Stimulated activated naive B cell treated with anti-CD40 and anti-IgM and Interleukin-4, amounts not matched to agents 10 μg/mL and 1 μg/mL and 100 μg/mL, for 72 hours (primary cell): ENCODE results near the gene ZNF296.

Experiments used
- ATAC-seq, 2 donors: fragments of 150-1000 bp; cut with Tn5 transposase; replicated peaks; 2 replicates each; pipeline ENCODE4 v1.10.0; 2021; ENCODE audit warnings: moderate library complexity in 1 of 2
- DNase-seq: peaks from one replicate; pipeline ENCODE4 v3.0.0; 2021
- H3K27ac Mint-ChIP-seq: one replicate; pipeline ENCODE4 v1.8.0; 2022; ENCODE audit warnings: mild to moderate bottlenecking, mixed read lengths
- H3K27me3 Mint-ChIP-seq, 2 donors: one replicate each; pipeline ENCODE4 v1.8.0; 2022; ENCODE audit warnings: mixed read lengths in 2 of 2
- H3K36me3 Mint-ChIP-seq, 2 donors: one replicate each; pipeline ENCODE4 v1.8.0; 2022; ENCODE audit warnings: mixed read lengths in 2 of 2, mild to moderate bottlenecking in 1 of 2
- H3K4me1 Mint-ChIP-seq, 2 donors: one replicate each; pipeline ENCODE4 v1.8.0; 2022; ENCODE audit warnings: mixed read lengths in 2 of 2, mild to moderate bottlenecking in 1 of 2
- H3K4me3 Mint-ChIP-seq, 2 donors: one replicate each; pipeline ENCODE4 v1.8.0; 2022; ENCODE audit warnings: mild to moderate bottlenecking in 2 of 2, mixed read lengths in 2 of 2, moderate library complexity in 1 of 2
- H3K9me3 Mint-ChIP-seq, 2 donors: one replicate each; pipeline ENCODE4 v1.8.0; 2022; ENCODE audit warnings: mixed read lengths in 2 of 2, mild to moderate bottlenecking in 1 of 2

Gene ZNF296

GRCh38 chr19:45086480-45086879 is 10.2 kb upstream of the ZNF296 start:
- Mint-ChIP-seq H3K4me3 (no peak overlapping the region), H3K9me3 (peaks cover 2 to 3% of the 10 kb centered on the region in 2 donors), H3K4me1 (peaks cover 28 to 35% of the 10 kb centered on the region in 2 donors), H3K36me3 (peaks cover 34 to 61% of the 10 kb centered on the region in 2 donors), H3K27ac (no peak overlapping the region), H3K27me3 (no peaks in the 10 kb centered on the region)
- ATAC-seq, result no peak
- no peak for DNase-seq

- H3K36me3 Mint-ChIP-seq, result peaks cover 27 to 40% of the 10 kb centered on the region in 2 donors
- ATAC-seq (no peak), DNase-seq (no peak)
- H3K27ac Mint-ChIP-seq, result peak overlapping the region; percentile 34
- H3K27me3 Mint-ChIP-seq, result no peaks in the 10 kb centered on the region
- H3K4me3 Mint-ChIP-seq, result peak overlapping the region in 1 of 2 donors; percentile 23
- no peaks in the 10 kb centered on the region for H3K9me3 Mint-ChIP-seq
- H3K4me1 Mint-ChIP-seq, result peaks cover 27 to 49% of the 10 kb centered on the region in 2 donors
These were observed 5.9 kb upstream of the ZNF296 start for GRCh38 chr19:45082170-45082569.

- Mint-ChIP-seq H3K27me3 (no peaks in the 10 kb centered on the region), H3K4me1 (peaks cover 27 to 55% of the 10 kb centered on the region in 2 donors), H3K9me3 (no peaks in the 10 kb centered on the region), H3K36me3 (peaks cover 27 to 32% of the 10 kb centered on the region in 2 donors), H3K27ac (peak overlapping the region; percentile 96), H3K4me3 (peak overlapping the region; percentile 97 to 99)
- DNase-seq (no peak), ATAC-seq (no peak)
These were observed 3.7 kb upstream of the ZNF296 start for GRCh38 chr19:45079911-45080370.

- peak; percentile 51 to 53 for ATAC-seq
- Mint-ChIP-seq H3K9me3 (no peaks in the 10 kb centered on the region), H3K36me3 (peaks cover 32 to 36% of the 10 kb centered on the region in 2 donors), H3K4me3 (peak within 1 kb of the TSS; percentile 97 to 99), H3K27ac (peak within 1 kb of the TSS; percentile 96), H3K27me3 (no peaks in the 10 kb centered on the region), H3K4me1 (peaks cover 30 to 60% of the 10 kb centered on the region in 2 donors)
- DNase-seq, result peak; percentile 84
These were observed 3.0 kb upstream of the ZNF296 start, which contains the start of gene GEMIN7 for GRCh38 chr19:45079063-45079910. GEMIN7 (plus strand) TSS chr19:45079260; CDS start chr19:45090115, 10,855 bp downstream.

GRCh38 chr19:45078390-45079062 is 2.2 kb upstream of the ZNF296 start:
- no peaks in the 10 kb centered on the region for H3K9me3 Mint-ChIP-seq
- H3K27ac Mint-ChIP-seq, result peak overlapping the region; percentile 96
- peaks cover 30 to 60% of the 10 kb centered on the region in 2 donors for H3K4me1 Mint-ChIP-seq
- ATAC-seq, result no peak
- no peaks in the 10 kb centered on the region for H3K27me3 Mint-ChIP-seq
- no peak for DNase-seq
- peaks cover 32 to 36% of the 10 kb centered on the region in 2 donors for H3K36me3 Mint-ChIP-seq
- peak overlapping the region; percentile 97 to 99 for H3K4me3 Mint-ChIP-seq

- Mint-ChIP-seq H3K4me1 (peaks cover 29 to 66% of the 10 kb centered on the region in 2 donors), H3K27ac (peak overlapping the region; percentile 96), H3K36me3 (peaks cover 31 to 41% of the 10 kb centered on the region in 2 donors), H3K27me3 (no peaks in the 10 kb centered on the region), H3K4me3 (peak overlapping the region; percentile 96 to 97), H3K9me3 (no peaks in the 10 kb centered on the region)
- no peak for DNase-seq
- ATAC-seq, result no peak
These were observed 813 bp upstream of the ZNF296 start for GRCh38 chr19:45076851-45077730.

- Mint-ChIP-seq H3K27me3 (no peaks in the 10 kb centered on the region), H3K4me3 (peak overlapping the region; percentile 96 to 97), H3K9me3 (no peaks in the 10 kb centered on the region), H3K36me3 (peaks cover 27 to 38% of the 10 kb centered on the region in 2 donors), H3K4me1 (peaks cover 24 to 60% of the 10 kb centered on the region in 2 donors), H3K27ac (peak overlapping the region; percentile 96)
- DNase-seq, result peak; percentile 84
- ATAC-seq, result peak; percentile 71 to 79
These were observed 813 bp downstream of the ZNF296 start for GRCh38 chr19:45075301-45076028.

GRCh38 chr19:45074744-45075300 is 1.5 kb downstream of the ZNF296 start:
- Mint-ChIP-seq H3K4me1 (peaks cover 24 to 60% of the 10 kb centered on the region in 2 donors), H3K9me3 (no peaks in the 10 kb centered on the region), H3K4me3 (peak overlapping the region; percentile 96 to 97), H3K27me3 (no peaks in the 10 kb centered on the region), H3K36me3 (peaks cover 31 to 44% of the 10 kb centered on the region in 2 donors), H3K27ac (peak overlapping the region; percentile 93)
- no peak for DNase-seq
- no peak for ATAC-seq

- Mint-ChIP-seq H3K4me1 (peaks cover 22 to 50% of the 10 kb centered on the region in 2 donors), H3K4me3 (no peak overlapping the region)
- DNase-seq, result no peak
These were observed 4.1 kb downstream of the ZNF296 start for GRCh38 chr19:45071969-45072790.

GRCh38 chr19:45071545-45071938 is 4.7 kb downstream of the ZNF296 start:
- H3K27ac Mint-ChIP-seq, result peak overlapping the region; percentile 79
- no peak for ATAC-seq
- H3K4me1 Mint-ChIP-seq, result peaks cover 16 to 49% of the 10 kb centered on the region in 2 donors
- no peaks in the 10 kb centered on the region for H3K9me3 Mint-ChIP-seq
- no peaks in the 10 kb centered on the region for H3K27me3 Mint-ChIP-seq
- H3K4me3 Mint-ChIP-seq, result no peak overlapping the region
- DNase-seq, result no peak
- peaks cover 41 to 62% of the 10 kb centered on the region in 2 donors for H3K36me3 Mint-ChIP-seq

More at GRCh38 chr19:45071969-45072790, 4.1 kb downstream of the ZNF296 start:
- peak overlapping the region; percentile 25 for H3K27ac Mint-ChIP-seq
- H3K9me3 Mint-ChIP-seq, result no peaks in the 10 kb centered on the region
- no peaks in the 10 kb centered on the region for H3K27me3 Mint-ChIP-seq
- peaks cover 36 to 58% of the 10 kb centered on the region in 2 donors for H3K36me3 Mint-ChIP-seq
- no peak for ATAC-seq

- peaks cover 16 to 48% of the 10 kb centered on the region in 2 donors for H3K4me1 Mint-ChIP-seq
- DNase-seq (no peak), ATAC-seq (no peak)
- no peaks in the 10 kb centered on the region for H3K9me3 Mint-ChIP-seq
- peaks cover 41 to 62% of the 10 kb centered on the region in 2 donors for H3K36me3 Mint-ChIP-seq
- H3K27me3 Mint-ChIP-seq, result no peaks in the 10 kb centered on the region
- H3K4me3 Mint-ChIP-seq, result no peak overlapping the region
- peak overlapping the region; percentile 79 for H3K27ac Mint-ChIP-seq
These were observed 5.3 kb downstream of the ZNF296 start for GRCh38 chr19:45070861-45071544.

GRCh38 chr19:45070214-45070613 is 6.1 kb downstream of the ZNF296 start:
- H3K36me3 Mint-ChIP-seq, result peaks cover 39 to 61% of the 10 kb centered on the region in 2 donors
- DNase-seq, result no peak
- H3K4me3 Mint-ChIP-seq, result no peak overlapping the region
- no peak for ATAC-seq
- no peaks in the 10 kb centered on the region for H3K9me3 Mint-ChIP-seq
- H3K27ac Mint-ChIP-seq, result peak overlapping the region; percentile 65
- H3K4me1 Mint-ChIP-seq, result peaks cover 15 to 48% of the 10 kb centered on the region in 2 donors
- H3K27me3 Mint-ChIP-seq, result no peaks in the 10 kb centered on the region
